Measurements from ENCODE around the gene AP5S1. TPM values are rescaled to one million over a fixed set of nuclear protein-coding genes. Genes with fewer than 3 reads are reported as not detected.

The AP5S1 gene
- total RNA-seq, 1 donor from 2014 or later = 11.1 TPM

DNA sequence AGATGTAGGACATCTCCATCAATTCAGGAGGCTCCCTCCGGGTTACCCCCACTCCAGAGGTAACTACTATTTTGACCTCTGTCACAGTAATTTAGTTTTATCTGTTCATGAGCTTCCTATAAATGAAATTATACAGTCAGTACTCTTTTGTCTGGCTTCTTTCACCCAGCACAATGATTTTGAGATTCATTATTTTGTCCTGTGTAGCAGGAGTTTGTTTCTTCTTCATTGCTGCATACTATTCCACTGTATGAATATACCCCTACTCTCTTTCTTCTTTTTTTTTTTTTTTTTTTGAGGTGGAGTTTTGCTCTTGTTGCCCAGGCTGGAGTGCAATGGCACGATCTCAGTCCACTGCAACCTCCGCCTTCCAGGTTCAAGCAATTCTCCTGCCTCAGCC lies 11.8 kb upstream of the AP5S1 start:
- peaks cover 15% of the 10 kb centered on the region for H3K36me3 Mint-ChIP-seq
- no peaks in the 10 kb centered on the region for H3K27me3 Mint-ChIP-seq
- H3K4me1 Mint-ChIP-seq (ENCODE audit: unreplicated experiment) = peaks cover 42% of the 10 kb centered on the region
- no peaks in the 10 kb centered on the region for H3K9me3 Mint-ChIP-seq
- H3K27ac Mint-ChIP-seq = peak overlapping the region; percentile 79
- H3K4me3 Mint-ChIP-seq = no peak overlapping the region
- TF ChIP-seq, protein P1, sequence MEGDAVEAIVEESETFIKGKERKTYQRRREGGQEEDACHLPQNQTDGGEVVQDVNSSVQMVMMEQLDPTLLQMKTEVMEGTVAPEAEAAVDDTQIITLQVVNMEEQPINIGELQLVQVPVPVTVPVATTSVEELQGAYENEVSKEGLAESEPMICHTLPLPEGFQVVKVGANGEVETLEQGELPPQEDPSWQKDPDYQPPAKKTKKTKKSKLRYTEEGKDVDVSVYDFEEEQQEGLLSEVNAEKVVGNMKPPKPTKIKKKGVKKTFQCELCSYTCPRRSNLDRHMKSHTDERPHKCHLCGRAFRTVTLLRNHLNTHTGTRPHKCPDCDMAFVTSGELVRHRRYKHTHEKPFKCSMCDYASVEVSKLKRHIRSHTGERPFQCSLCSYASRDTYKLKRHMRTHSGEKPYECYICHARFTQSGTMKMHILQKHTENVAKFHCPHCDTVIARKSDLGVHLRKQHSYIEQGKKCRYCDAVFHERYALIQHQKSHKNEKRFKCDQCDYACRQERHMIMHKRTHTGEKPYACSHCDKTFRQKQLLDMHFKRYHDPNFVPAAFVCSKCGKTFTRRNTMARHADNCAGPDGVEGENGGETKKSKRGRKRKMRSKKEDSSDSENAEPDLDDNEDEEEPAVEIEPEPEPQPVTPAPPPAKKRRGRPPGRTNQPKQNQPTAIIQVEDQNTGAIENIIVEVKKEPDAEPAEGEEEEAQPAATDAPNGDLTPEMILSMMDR (conservative IDR thresholded peaks at IDR 0.05) = no peak
- DNase-seq (ENCODE audit: extremely low spot score, unreplicated experiment) = no peak

DNA sequence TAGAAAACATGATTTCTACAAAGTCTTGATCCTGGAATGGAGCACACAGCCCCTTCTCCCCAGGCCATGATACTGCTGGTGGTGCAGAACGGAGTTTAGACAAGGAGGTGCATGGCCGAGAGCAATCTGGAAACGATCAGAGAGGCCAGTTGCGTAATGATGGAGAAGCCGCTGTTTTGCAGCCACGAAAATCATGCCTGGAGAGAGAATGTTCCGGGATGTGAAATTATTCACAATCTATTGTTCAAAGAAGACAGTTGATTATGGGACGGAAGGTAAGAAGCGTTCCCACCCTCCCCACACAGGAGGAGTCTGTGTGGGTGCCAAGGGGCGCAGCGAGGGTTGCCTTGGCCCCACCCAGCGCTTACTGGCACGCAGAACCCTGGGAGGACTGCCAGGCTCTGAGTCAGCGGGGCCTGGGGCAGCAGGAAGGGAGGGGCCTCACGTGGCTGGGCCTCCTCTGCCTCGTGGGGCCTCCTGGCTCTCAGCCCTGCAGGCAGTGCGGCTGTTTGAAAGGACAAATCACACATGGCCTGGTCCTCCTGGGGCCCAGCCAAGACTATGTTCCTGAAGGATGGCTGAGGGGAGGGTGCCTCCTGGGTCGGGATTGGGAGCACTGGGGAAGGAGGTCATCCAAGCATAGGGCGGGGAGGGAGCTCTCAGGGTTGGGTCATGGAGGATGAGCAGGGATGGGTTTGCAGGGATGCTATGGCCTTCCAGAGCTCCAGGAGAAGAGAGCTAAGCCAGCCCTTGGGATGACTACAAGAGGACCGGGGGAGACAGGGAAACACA lies 8.7 kb upstream of the AP5S1 start:
- H3K4me1 Mint-ChIP-seq (ENCODE audit: unreplicated experiment) = peaks cover 37% of the 10 kb centered on the region
- no peaks in the 10 kb centered on the region for H3K9me3 Mint-ChIP-seq
- peaks cover 4% of the 10 kb centered on the region for H3K27me3 Mint-ChIP-seq
- H3K4me3 Mint-ChIP-seq = peak overlapping the region; percentile 65
- peak overlapping the region; percentile 87 for H3K27ac Mint-ChIP-seq
- TF ChIP-seq, protein P1 (conservative IDR thresholded peaks at IDR 0.05) = no peak
- no peaks in the 10 kb centered on the region for H3K36me3 Mint-ChIP-seq
- DNase-seq (ENCODE audit: extremely low spot score, unreplicated experiment) = peak; percentile 87

DNA sequence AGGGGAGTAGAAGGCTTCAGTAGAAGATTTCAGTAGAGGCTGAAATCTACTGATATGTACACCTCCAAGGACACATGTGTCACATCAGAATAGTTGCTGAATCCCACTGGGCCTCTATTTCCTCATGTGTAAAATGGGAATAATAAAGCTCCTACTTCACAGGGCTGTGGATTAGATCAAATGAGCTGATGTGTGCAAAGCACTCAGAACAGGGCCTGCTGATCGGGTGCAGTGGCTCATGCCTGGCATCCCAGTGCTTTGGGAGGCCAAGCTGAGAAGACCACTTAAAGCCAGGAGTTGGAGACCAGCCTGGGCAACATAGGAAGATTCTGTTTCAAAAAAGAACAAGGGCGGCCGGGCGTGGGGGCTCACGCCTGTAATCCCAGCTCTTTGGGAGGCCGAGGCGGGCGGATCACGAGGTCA lies 8.1 kb upstream of the AP5S1 start:
- Mint-ChIP-seq H3K4me3 (no peak overlapping the region), H3K27me3 (peaks cover 6% of the 10 kb centered on the region), H3K27ac (peak overlapping the region; percentile 87), H3K36me3 (no peaks in the 10 kb centered on the region), H3K9me3 (no peaks in the 10 kb centered on the region), H3K4me1 (ENCODE audit: unreplicated experiment) (peaks cover 32% of the 10 kb centered on the region)
- no peak for DNase-seq (ENCODE audit: extremely low spot score, unreplicated experiment)
- TF ChIP-seq, protein P1 (conservative IDR thresholded peaks at IDR 0.05) = no peak

DNA sequence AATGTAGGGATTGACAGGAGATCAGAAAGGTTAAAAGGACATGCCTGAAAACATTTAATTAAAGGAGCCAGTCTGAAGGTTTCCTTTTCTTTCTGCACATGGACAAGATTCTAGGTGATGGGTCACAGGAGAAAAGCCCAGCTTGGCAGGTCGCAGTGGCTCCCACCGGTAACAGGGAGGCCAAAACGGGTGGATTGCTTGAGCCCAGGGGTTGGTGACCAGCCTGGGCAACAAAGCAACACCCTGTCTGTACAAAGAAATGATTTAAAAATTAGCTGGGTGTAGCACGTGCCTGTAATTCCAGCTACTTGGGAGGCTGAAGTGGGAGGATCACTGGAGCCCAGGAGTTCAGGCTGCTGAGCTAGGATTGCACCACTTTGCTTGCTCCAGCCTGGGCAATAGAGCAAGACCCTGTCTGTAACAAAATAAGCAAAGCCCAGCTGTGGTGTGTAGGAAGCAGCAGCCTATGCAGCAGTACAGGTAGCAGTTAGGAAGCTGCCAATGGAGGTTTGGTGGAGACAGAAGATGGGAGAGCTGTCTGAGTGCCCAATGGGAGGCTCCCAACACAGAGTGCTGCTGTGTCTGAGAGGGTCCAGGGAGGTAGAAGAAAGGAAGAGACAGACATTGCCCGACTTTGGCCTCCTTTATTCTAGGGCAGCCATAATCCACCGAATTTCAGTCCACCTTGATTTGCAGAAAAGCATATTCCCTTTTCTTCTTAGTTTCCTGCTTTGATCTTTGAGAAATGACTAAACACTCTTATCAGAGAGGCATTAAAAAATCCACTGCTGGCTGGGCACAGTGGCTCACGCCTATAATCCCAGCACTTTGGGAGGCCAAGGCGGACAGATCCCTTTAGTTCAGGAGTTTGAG lies 7.1 kb upstream of the AP5S1 start:
- TF ChIP-seq, protein P1 (conservative IDR thresholded peaks at IDR 0.05) = no peak
- no peak overlapping the region for H3K4me3 Mint-ChIP-seq
- no peaks in the 10 kb centered on the region for H3K9me3 Mint-ChIP-seq
- H3K27me3 Mint-ChIP-seq = peaks cover 6% of the 10 kb centered on the region
- H3K4me1 Mint-ChIP-seq (ENCODE audit: unreplicated experiment) = peaks cover 22% of the 10 kb centered on the region
- H3K36me3 Mint-ChIP-seq = no peaks in the 10 kb centered on the region
- DNase-seq (ENCODE audit: extremely low spot score, unreplicated experiment) = no peak
- peak overlapping the region; percentile 44 for H3K27ac Mint-ChIP-seq

DNA sequence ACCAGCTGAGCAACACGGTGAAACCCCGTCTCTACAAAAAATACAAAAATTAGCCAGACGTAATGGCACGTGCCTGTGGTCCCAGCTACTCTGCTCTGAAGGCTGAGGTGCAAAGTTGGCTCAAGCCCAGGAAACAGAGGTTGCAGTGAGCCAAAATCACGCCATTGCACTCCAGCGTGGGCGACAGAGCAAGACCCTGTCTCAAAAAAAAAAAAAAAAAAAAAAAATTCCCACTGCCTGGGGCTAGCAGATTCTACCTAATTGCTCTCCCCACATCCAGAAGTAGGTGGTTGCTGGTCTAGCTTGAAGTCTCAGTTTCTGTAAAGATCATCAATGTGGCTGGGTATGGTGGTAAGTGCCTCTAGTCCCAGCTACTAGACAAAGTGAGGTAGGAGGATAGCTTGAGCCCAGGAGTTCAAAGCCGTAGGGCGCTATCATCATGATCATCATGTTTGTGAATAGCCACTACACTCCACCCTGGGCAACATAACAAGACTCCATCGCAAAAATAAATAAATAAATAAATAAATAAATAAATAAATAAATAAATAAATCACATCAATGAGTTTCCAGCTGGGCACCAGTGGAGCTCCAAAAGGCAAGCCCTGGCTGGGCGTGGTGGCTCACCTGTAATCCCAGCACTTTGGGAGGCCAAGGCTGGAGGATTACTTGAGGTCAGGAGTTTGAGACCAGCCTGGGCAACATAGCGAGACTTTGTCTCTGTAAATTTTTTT lies 6.3 kb upstream of the AP5S1 start:
- Mint-ChIP-seq H3K27ac (no peak overlapping the region), H3K9me3 (no peaks in the 10 kb centered on the region), H3K27me3 (peaks cover 6% of the 10 kb centered on the region), H3K36me3 (no peaks in the 10 kb centered on the region), H3K4me3 (no peak overlapping the region), H3K4me1 (ENCODE audit: unreplicated experiment) (peaks cover 21% of the 10 kb centered on the region)
- no peak for DNase-seq (ENCODE audit: extremely low spot score, unreplicated experiment)
- TF ChIP-seq, protein P1 (conservative IDR thresholded peaks at IDR 0.05) = no peak

Measured in type B pancreatic cell (in vitro differentiated cells).